HG03280 (cell line): Measurements from ENCODE around the gene GPD1.
"Not testable (repeated sequence)": the region's sequence is repeated elsewhere in the genome, so short reads cannot be mapped to it uniquely, and the experiment has no call there.

ENCODE experiments used
- ATAC-seq: cut with Tn5 transposase; IDR thresholded peaks from one replicate; pipeline ENCODE4 v1.9.1; 2021; ENCODE audit warnings: mild to moderate bottlenecking, moderate library complexity; ENCODE audit not compliant: unreplicated experiment

The GPD1 gene

DNA sequence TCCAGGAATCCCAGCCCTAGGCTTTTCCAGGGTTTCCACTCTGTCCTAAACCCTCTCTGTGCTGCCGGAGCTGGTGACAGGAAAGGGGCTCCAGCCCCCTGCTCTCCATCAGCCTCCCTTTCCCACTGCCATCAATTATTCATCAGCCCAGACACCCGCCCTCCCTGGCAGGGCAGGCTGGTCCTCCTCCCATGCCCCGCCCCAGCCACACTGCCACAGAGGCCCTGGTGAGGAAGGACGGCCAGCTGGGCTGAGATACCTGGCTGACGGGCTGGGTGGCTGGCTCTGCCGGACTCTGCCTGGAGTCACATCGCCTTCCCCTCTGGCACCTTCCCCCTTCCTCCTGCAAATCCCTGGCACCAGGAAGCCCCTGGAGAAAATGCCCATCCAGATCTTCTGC, 30.6 kb upstream of the GPD1 start:
- ATAC-seq: no peak

GRCh38 chr12:50073712-50074111, 30.1 kb upstream of the GPD1 start:
- no peak for ATAC-seq

GRCh38 chr12:50074936-50075807, 28.6 kb upstream of the GPD1 start:
- ATAC-seq: peak; percentile 74

DNA sequence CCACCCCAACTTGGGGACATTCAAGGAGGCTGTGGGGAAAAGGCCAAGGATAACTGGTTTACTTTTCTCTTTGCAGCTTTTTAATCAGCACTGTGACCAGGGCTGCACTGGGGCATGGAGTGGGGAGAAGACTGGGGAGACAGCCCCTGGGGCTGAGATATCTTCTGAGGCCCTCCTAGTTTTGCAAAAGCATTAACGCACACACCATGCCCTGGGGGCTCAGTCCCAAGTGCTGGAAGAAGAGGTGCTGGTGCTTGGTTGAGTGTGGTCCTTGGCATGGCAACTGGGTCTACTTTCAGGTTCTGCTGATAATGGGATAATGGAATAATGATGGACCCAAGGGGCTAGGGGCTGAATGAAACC, 28.0 kb upstream of the GPD1 start:
- ATAC-seq: no peak

DNA sequence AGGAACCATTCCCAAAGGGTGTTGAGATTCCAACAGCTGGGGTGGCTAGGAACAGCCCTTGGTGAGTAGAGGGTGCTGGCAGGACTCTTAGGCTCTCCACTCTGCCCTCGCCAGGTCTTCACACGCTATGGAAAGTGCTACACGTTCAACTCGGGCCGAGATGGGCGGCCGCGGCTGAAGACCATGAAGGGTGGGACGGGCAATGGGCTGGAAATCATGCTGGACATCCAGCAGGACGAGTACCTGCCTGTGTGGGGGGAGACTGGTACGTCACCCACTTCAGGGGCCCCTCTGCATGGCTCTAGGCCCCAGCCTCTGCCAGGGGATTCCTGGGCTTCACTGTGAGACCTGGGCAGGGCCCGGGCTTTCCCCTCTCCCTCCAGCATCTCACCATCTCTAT, 26.7 kb upstream of the GPD1 start:
- ATAC-seq: no peak

DNA sequence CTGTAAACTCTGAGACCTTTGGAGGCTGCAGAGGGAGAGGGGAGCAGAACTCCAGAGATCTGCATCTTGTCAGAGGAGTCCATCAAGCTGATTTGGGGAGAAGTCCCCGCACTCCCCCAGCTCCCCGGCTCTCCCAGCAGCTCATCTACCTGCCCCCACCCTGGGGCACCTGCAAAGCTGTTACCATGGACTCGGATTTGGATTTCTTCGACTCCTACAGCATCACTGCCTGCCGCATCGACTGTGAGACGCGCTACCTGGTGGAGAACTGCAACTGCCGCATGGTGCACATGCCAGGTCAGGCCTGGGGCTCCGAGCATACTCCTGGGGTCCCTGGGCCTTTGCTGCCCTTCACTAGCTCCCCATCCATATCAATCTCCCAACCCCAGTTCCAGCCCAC, 25.5 kb upstream of the GPD1 start:
- ATAC-seq: no peak

DNA sequence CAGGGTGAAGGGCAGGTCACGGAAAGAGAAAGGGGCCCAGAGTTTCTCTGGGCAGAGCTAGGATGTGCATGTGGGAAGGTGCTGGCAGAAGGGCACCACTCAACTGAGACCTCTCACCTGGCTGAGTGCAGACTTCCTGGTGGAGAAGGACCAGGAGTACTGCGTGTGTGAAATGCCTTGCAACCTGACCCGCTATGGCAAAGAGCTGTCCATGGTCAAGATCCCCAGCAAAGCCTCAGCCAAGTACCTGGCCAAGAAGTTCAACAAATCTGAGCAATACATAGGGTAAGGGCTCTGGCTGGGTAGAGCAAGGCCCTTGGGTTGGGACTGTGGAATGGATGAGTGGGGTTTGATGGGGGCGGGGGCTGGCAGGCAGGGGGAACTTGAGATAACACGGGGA, 24.0 kb upstream of the GPD1 start:
- ATAC-seq: no peak

GRCh38 chr12:50081096-50081808, 22.6 kb upstream of the GPD1 start:
- ATAC-seq: no peak

- ATAC-seq: no peak
Observed at GRCh38 chr12:50082644-50083043, 21.2 kb upstream of the GPD1 start.

DNA sequence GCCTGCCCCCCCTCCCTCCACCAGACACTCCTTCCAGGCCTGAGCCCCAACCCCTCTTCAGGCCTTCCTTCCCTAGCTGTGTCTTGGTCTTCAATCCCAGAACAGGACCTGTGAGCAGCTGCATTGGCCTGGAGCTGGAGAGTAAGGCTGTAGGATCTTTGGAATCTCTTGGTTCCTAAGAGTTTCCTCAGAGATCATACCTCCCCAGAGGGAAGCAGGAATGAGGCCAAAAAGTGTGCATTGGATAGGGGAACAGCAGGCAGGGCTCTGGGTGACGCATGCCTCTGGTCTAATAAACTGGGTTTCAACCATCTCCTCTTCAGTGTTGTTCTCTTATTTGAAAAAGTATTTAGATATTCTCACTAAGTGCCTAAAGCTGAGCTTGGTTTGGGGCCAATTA, 20.5 kb upstream of the GPD1 start:
- ATAC-seq: no peak

DNA sequence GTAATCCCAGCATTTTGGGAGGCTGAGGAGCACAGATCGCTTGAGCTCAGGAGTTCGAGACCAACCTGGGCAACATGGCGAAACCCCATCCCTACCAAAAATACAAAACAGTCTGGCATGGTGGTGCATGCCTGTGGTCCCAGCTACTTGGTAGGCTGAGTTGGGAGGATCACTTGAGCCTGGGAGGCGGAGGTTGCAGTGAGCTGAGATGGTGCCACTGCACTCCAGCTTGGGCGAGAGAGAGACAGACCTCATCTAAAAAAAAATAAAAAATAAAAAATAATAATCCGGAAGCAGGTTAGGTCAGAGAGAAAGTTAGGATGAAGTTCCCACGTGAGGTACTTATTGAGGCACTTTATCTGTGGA, 19.4 kb upstream of the GPD1 start:
- ATAC-seq: not testable (repeated sequence)

GRCh38 chr12:50084775-50085614, 18.8 kb upstream of the GPD1 start, which contains the start of gene SMARCD1:
TSS of gene SMARCD1 (plus strand) at chr12:50085342. CDS start at chr12:50085370, 28 bp downstream.
- ATAC-seq: peak; percentile 82

- ATAC-seq: no peak
Observed at GRCh38 chr12:50085615-50086072, 18.2 kb upstream of the GPD1 start.

DNA sequence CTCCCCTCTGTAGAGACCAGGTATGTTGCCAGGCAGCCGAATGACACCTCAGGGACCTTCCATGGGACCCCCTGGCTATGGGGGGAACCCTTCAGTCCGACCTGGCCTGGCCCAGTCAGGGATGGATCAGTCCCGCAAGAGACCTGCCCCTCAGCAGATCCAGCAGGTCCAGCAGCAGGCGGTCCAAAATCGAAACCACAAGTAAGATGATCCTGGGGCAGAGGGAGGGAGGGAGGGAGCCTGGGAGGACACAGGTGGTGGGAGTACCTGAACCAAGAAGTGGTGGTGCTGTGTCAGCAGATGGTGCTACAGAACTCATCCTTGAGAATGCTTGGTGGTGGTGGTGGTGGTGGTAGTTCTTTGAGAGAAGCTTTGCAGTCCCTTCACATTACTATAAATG, 17.7 kb upstream of the GPD1 start:
- ATAC-seq: no peak

DNA sequence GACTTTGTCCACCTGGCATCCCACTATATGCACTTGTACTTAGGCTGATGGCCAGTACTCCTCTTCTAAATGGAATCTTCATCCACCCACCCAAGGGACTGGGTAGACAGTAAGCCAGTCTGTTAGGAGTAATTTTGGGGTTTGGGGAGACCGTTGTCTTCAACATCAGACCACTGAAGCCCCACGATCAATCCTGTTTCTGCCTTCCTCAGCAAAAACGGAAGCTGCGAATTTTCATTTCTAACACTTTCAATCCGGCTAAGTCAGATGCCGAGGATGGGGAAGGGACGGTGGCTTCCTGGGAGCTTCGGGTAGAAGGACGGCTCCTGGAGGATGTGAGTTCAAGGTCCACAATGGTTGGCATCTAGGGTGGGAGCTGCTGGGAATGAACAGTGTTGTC, 16.7 kb upstream of the GPD1 start:
- ATAC-seq: no peak

- no peak for ATAC-seq
Observed at GRCh38 chr12:50087995-50088394, 15.8 kb upstream of the GPD1 start.

DNA sequence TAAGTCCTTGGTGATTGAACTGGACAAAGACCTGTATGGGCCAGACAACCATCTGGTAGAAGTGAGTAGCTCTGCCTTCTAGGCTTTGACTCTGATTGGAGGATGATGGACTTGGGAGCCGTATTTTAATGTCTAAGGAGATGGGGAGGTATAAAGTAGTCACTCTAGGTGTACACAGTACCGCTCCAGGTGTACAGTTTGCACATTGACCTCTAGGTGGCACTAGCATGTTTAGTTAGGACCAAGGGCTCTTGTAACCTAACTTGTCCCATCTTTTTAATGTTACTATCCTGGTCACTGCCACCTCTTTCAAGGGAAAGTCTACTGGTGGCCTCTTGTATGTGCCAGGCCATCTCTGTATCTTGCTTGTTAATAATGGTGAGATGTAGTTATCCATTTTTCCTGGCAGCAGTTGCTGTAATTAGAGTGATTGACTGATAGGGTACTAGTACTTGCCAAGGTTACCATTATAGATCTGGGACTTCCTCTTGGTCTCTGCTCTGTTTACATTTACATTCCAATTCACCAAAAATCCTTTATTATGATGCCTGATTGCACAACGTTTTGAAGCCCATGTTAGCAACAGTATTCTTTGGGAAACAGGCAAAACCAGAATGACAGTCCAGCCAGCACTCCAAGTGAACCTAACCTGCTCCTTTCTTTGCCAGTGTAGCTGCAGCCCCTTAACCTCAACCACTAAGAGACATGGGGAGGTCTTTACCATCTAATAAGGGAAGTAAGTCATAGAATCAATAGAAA, 15.1 kb upstream of the GPD1 start:
- ATAC-seq: no peak

DNA sequence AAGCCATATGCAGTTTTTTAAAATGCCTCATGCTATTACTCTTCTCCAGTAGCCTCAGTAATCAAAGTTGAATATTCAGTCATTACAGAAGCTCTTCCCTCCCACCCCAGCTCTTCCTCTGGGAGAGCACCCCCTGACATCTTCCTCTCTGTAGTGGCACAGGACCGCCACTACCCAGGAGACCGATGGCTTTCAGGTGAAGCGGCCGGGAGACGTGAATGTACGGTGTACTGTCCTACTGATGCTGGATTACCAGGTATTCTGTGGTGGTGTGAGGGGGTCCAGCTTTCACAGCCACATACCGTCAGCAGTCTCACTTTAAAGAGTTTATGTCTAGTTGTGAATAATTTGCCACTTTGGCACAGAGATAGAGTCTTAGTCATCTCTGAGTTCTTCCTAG, 14.1 kb upstream of the GPD1 start:
- ATAC-seq: no peak

DNA sequence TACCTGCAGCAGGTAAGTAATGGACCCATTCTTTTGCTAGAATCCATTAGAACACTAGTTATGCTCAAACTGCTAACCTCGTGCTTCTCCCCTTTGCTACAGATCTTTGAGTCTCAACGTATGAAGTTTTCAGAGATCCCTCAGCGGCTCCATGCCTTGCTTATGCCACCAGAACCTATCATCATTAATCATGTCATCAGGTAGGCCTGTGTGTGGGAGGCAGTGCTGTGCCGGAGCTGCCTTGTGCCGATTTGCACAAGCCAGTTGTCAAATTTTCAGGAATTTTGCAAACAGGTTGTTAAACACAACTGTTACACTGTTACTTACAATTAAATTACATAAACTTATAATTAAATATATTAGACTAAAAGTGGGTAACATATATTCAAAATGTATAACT, 13.4 kb upstream of the GPD1 start:
- ATAC-seq: no peak

DNA sequence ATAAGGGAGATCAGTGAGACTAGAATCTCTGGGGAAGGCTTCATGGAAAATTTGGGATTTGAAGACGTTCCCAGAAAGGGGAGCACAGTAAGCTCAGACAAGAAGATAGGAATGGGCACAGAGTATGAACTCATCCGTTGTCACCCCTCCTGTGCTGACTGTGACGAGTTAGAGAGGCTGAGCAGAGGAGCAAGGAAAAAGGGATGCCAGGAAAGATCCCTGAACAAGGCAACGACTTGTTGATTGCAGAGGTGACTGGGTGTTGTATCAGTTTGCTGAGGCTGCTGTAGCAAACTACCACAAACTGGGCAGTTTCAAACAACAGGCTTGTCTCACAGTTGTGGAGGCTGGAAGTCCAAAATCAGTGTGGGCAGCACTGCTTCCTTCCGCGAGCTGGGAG, 5.9 kb upstream of the GPD1 start:
- ATAC-seq: no peak
